Measurements from ENCODE around the gene KRT36. TPM values are rescaled to one million over a fixed set of nuclear protein-coding genes. Genes with fewer than 3 reads are reported as not detected.

Gene KRT36
- total RNA-seq, 4 donors from 2014 or later: not detected

- Histone ChIP-seq H3K36me3 (no peaks in the 10 kb centered on the region), H3K4me3 (no peak overlapping the region), H3K4me1 (no peaks in the 10 kb centered on the region), H3K9me3 (no peaks in the 10 kb centered on the region), H3K27me3 (no peaks in the 10 kb centered on the region), H3K27ac (no peak overlapping the region)
- no peak for DNase-seq
- no peak for TF ChIP-seq CTCF (IDR thresholded peaks at IDR 0.05)
These were observed 40.7 kb downstream of the KRT36 start for GRCh38 chr17:41449008-41449407.

DNA sequence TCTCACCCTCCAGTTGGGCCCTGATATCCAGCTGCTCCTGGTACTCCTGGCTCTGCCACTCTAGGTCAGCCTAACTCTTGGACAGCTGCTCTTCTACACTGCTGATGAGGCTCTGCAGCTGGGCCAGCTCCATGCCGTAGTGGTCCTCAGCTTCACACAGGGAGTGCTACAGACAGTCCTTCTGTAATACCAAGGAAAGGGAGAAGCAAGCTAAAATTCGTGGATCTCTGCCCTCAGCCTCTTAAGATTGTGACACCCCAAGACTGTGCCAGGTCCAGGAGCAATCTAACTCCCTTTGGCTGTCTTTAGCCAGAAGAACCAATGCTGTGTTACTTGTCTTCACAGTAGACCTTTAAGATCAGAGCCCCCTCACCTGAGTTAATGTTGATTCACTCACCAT lies 41.2 kb downstream of the KRT36 start:
- Histone ChIP-seq H3K9me3 (no peaks in the 10 kb centered on the region), H3K27me3 (no peaks in the 10 kb centered on the region), H3K36me3 (no peaks in the 10 kb centered on the region), H3K4me1 (no peaks in the 10 kb centered on the region), H3K4me3 (no peak overlapping the region), H3K27ac (no peak overlapping the region)
- DNase-seq: no peak
- TF ChIP-seq CTCF (IDR thresholded peaks at IDR 0.05) (no peak), POLR2A (IDR thresholded peaks at IDR 0.05) (no peak)

DNA sequence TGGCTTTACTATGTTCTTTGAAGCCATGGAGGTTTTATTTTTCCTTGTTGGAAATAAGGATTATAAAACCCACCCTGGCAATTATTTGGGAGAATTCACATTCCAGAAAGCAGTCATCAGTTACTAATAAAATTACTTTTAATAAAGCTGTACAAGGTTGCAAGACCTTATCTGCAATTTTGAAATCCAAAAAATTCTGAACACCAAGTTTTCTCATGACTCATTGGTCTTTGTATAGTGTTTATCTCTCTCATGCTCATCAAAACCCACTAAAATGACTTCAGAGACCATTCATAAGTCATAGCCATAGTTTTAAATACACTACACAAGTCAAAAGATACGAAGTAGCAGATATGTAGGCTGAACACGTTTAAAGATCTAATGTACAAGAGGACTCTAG lies 42.9 kb downstream of the KRT36 start:
- H3K4me1 ChIP-seq: no peaks in the 10 kb centered on the region
- H3K27me3 ChIP-seq: no peaks in the 10 kb centered on the region
- H3K9me3 ChIP-seq: no peaks in the 10 kb centered on the region
- H3K4me3 ChIP-seq: no peak overlapping the region
- H3K27ac ChIP-seq: no peak overlapping the region
- no peaks in the 10 kb centered on the region for H3K36me3 ChIP-seq
- DNase-seq: no peak
- TF ChIP-seq CTCF (IDR thresholded peaks at IDR 0.05): no peak
- no peak for TF ChIP-seq POLR2A (IDR thresholded peaks at IDR 0.05)

- Histone ChIP-seq H3K4me3 (no peak overlapping the region), H3K9me3 (no peaks in the 10 kb centered on the region), H3K27ac (no peak overlapping the region), H3K27me3 (no peaks in the 10 kb centered on the region), H3K4me1 (no peaks in the 10 kb centered on the region), H3K36me3 (no peaks in the 10 kb centered on the region)
- no peak for DNase-seq
- TF ChIP-seq CTCF (IDR thresholded peaks at IDR 0.05): no peak
- no peak for TF ChIP-seq POLR2A (IDR thresholded peaks at IDR 0.05)
These were observed 45.1 kb downstream of the KRT36 start for GRCh38 chr17:41444640-41445039.

DNA sequence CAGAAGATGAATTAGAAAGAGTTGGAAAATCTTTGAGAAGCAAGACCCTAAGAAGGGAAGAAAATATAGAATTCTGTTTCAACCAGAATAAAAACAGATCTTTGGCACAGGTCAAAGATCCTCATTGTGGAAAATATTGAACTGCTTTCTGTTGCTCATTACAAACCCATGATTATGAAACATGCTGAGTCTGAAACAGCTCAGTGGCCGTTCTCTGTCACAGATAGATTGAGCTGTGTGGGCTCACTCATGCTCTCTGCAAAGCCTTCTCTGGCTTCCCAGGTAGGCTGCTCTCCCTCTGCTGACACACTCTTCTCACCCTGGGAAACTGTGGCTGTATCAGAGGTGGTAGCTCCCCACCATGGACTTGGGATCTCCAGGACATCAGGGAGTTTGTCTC lies 45.5 kb downstream of the KRT36 start:
- no peaks in the 10 kb centered on the region for H3K36me3 ChIP-seq
- H3K27ac ChIP-seq: no peak overlapping the region
- H3K27me3 ChIP-seq: no peaks in the 10 kb centered on the region
- no peaks in the 10 kb centered on the region for H3K4me1 ChIP-seq
- DNase-seq: no peak
- TF ChIP-seq POLR2A (IDR thresholded peaks at IDR 0.05): no peak
- TF ChIP-seq CTCF (IDR thresholded peaks at IDR 0.05): no peak
- H3K9me3 ChIP-seq: no peaks in the 10 kb centered on the region
- H3K4me3 ChIP-seq: no peak overlapping the region

GRCh38 chr17:41442739-41443138 lies 47.0 kb downstream of the KRT36 start:
- Histone ChIP-seq H3K36me3 (no peaks in the 10 kb centered on the region), H3K27ac (no peak overlapping the region), H3K27me3 (no peaks in the 10 kb centered on the region), H3K4me1 (no peaks in the 10 kb centered on the region), H3K4me3 (no peak overlapping the region), H3K9me3 (no peaks in the 10 kb centered on the region)
- no peak for DNase-seq
- TF ChIP-seq CTCF (IDR thresholded peaks at IDR 0.05): no peak
- TF ChIP-seq POLR2A (IDR thresholded peaks at IDR 0.05): no peak

Measured in Peyer's patch (tissue), 4 donors.